Right ventricle myocardium superior (tissue), 1 donor: ENCODE results near the gene ACP1. TPM values are rescaled to one million over a fixed set of nuclear protein-coding genes. Genes with fewer than 3 reads are reported as not detected.
A peak's percentile ranks its signal among the peaks of the same experiment; 100 is the strongest.

ENCODE experiments used
- ATAC-seq: fragments of 200-7000 bp; cut with Tn5 transposase; one replicate; pipeline ENCODE4 v1.9.1; 2020; ENCODE audit warnings: mild to moderate bottlenecking; ENCODE audit not compliant: poor library complexity
- DNase-seq: peaks from one replicate; pipeline ENCODE4 v3.0.0-alpha.2; 2020
- intact Hi-C: fragments of 100-400 bp; cut with DNase I; formaldehyde crosslinking; loops from one replicate; pipeline ENCODE4 v1.11.2; 2022
- long read RNA-seq: library from polyadenylated mRNA; unstranded; transcript quantifications from one replicate; pipeline ENCODE4 v2.0.0, GENCODE V29; 2021
- total RNA-seq: library from RNA; stranded (reverse); fragmentation: NEBNext Ultra II Directional; extraction: Animal tissue kit (Norgen Biotek cat#: 25700); gene quantifications from one replicate; pipeline ENCODE4 v1.2.1, GENCODE V29; 2021
- donor health status: DM: no; HTN: yes; CAD: no; lungs with severe emphysema.

The ACP1 gene
- 68.1 TPM for total RNA-seq
- long read RNA-seq, transcript ACP1-202 (6 exons, 1,552 nt), result minor isoform, 6 of 153 reads
- long read RNA-seq, transcript ACP1-201 (6 exons, 1,549 nt), result major isoform, 126 of 153 reads
- long read RNA-seq, transcript ACP1-209 (7 exons, 577 nt), result minor isoform, 12 of 153 reads
- long read RNA-seq, partial matches to known transcripts, result 1 of 153 reads
- long read RNA-seq, other reads (novel, unspliced or antisense), result 4 of 153 reads

DNA sequence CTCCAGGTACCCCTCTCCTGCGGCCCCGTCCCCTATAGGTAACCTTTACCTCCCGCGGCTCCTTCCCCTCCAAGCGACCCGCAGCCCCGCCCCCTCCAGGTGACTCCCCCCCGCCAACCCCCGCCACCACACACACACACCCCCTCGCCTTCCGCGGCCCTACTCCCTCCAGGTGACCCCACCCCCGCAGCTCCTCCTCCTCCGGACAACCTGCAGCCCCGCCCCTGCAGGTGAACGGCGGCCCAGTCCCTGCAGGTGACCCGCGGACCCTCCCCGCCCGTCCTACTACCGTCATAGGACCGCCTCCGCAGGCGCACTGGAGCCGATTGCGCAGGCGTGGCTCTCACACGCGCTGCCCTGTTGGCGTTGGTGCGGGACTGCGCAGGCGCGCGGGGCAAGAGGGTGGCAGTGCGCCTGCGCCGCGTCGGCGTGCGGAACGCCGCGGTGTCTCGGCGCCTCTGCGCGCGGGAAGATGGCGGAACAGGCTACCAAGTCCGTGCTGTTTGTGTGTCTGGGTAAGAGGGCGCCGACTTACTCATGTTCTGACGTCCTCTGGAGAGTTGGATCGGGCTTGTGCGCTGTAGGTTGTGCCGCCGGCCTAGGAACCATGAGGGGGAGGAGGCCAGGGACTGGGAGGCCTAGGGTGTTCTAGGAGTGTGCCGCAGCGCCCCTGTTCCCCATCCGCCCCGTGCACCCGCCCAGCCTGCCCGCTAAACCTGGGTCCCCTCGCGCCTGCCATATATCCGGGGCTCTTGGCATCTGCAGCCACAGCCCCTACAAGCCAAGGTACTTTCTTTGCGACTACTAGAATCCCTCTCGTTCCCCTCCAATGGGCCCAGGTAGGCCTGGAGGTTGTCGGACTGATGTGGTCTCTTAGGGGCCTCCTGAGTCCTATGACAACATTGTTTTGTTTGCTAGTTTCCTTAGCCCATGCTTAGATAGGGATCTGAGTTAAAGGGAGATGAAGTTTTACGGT is at the start of gene ACP1:
Gene ACP1 (plus strand): TSS at position 455 of the 976 bp plus-strand sequence. CDS start 18 bp downstream, at position 473.
- intact Hi-C loops, result no loop called here
- DNase-seq, result peak; percentile 97
- ATAC-seq, result peak; percentile 99

DNA sequence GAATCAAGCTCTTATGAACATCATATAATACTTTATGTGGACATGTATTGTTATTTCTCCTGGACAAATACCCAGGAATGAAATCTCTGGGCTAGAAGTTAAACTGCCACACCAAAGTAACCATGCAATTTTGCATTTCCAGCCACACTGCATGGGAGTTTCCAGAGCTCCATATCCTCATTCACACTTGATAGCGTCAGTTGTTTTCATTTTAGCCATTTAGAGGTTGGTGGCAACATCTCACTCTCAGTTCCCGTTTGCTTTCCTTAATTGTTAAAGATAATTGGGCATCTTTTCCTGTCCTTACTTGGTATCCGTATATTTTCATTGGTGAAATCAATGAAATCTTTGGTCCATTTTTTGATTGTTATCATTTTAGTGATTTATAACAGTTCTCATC is 48.7 kb upstream of the ACP1 start:
- ATAC-seq (no peak), DNase-seq (no peak)
- intact Hi-C loops, result no loop called here

DNA sequence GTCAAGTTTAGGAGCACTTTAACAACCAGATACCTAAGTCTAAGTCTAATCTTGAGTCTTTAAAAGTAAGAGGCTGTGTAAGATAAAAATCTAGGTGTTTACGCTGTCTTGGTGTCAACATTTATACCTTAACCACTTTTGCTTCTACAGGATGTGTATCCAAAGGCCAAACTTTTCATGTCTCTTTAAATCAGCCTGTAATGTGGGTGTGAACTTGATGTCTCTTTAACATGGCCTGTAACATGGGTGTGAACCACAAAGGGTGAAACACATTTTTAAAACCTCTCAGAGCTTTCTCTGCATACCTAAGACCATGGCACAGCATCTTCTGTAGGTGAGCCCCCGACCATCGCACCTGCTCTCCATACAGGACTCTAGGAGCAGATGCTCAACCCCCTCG is 41.3 kb upstream of the ACP1 start:
- ATAC-seq (no peak), DNase-seq (no peak)
- intact Hi-C loops, result no loop called here

DNA sequence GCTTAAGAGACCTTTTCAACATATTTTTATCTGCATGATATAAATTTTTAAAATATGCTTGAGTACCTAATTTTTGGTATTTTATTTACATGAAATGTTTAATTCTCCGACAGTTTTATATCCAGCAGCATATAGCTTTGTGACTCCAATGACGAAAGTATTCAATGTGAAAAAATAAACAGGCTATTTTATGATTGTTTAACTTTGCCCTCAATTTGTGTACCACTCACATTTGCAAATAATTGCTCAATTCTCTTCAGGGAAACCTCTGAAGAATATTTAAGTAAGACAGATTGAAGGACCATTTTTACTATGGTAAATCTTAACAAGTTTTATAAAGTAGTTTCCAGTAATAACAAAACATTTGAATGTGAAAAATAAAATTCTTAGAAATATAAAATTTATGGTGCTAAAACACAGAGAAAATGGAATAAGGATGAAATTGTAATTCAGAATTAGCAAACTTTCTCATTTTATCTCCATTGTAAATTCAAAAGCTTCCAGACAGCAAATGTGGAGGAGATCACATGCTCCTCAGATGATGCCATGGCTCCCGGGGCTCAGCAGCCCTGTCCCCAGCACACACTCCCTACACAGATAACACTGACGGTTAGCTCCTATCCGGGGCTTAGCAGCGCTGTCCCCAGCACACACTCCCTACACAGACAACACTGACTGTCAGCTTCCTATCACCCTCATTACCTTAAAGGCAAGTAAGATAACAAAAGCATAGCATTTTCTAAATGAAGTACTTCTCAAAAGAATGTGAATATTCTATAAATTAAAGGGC is 40.6 kb upstream of the ACP1 start:
- DNase-seq, result no peak
- no peak for ATAC-seq
- intact Hi-C loops, result no loop called here

DNA sequence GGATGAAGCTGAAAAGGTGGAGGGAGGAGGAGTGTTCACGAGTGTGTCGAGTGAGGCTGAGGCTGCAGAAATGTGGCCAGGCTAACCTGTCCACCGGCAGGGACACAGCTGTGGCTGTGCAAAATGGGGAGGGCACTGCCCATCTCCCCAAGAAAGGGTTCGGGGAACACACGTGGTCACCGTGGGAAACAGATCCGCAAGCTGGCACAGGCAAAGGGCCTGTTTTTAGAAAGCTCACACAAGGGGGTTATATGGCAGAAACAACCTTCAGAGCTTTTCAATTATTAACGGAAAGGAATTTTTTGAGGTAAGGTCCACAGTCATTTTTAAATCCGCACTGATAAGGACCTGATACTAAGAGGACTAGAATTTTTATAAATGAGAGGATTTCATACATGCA is 36.6 kb upstream of the ACP1 start:
- intact Hi-C loops, result no loop called here
- ATAC-seq (no peak), DNase-seq (no peak)

DNA sequence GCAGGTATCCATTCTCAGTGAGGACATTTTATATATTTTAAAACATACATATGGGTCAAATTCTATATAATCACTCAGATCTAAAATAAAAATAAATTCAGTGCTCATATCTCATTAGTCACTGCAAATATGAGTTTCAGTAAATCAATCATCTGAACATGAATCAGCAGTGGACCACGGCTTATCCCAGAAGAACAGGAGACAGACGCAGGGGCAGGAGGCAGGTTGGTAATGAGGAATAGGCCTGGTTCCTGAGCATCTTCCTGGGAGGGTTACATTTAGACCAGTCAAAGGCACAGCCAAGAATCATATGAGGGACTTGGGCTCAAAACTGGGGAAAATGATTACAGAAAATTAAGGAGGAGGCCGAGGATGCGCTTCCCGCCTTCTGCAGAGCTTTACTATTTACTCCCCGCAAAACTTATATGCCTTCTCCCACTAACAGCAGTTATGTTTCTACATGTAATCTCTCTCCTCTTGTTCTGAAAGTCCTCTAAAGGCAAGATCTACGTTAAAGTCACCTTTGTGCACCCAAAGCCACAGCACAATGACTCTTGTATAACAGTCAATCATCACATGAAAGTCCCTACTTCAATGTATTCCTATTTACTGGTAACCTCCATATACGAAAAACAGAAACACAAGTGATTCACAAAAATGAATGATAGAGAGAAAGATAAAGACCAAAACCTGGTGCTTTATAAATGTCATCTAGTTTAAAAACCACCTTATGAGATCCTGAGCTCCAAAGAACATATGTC is 36.0 kb upstream of the ACP1 start:
- DNase-seq (no peak), ATAC-seq (no peak)
- intact Hi-C loops, result no loop called here

DNA sequence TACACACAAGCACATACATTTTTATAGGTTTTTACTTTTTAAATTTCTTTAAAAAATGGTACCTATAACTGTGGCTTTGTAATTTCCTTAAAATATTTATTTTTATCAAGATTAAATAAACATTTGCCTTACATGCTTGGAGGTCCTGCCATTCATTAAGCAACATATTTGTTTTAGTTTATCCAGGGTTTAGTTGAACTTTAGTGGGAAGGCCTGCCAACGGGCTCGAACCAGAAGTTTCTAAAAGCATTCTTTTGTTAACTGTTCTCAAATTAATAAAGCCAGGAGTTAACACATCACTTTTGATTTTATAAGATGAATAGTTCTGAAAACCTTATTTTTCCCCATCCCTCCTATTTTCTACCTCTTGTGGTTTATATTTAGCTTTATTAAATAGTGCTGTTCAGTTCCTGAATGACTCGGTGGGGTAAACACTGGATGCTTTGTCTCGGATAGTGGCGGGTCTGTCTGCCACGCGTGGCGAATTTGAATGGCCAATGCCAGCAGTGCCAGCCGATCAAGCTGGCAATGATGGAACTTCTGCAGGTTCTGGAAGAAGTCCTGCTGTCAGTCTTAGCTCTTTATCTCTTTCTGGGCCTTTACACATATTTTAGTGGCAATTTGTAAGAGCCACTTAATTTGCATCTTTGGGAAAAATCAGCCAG is 33.1 kb upstream of the ACP1 start:
- DNase-seq, result no peak
- intact Hi-C loops, result no loop called here
- no peak for ATAC-seq

DNA sequence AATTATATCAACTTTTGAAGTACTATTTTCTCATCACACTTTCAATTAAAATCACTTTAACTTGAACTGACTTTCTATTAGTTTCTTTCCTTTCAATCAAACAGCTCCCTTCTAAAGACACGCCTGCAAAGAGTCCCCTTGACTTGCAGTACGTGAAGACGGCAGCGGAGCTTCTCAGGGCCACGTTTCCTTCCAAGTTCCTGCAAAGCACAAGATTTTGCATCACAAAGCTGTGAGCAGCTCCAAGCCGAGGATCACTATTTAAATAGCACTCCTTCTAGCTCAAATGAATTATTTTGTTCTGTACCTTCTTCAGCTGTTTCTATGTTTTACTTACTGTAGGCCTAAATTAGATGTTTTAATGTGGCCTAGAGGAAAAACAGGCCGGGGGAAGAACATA is 31.7 kb upstream of the ACP1 start:
- no peak for DNase-seq
- no peak for ATAC-seq
- intact Hi-C loops, result no loop called here

DNA sequence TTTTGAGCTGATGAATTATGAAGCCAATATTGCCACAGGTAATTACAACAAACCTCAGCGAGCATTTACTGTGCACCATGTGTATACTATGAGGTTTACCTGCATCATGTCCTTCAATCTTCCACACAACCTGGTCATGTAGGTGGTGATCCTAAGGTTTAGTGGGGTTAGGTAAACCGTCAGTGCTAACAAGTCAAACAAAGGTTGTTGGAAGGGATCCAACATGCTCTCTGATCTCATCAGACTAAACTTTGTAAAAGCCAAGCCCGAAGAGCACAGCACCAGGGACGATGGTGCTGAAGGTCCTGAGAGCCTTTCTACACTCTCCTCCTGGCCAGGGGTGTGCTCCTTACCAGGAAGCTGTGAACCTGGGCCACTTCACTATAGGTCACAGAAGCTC is 30.3 kb upstream of the ACP1 start:
- intact Hi-C loops, result no loop called here
- no peak for ATAC-seq
- no peak for DNase-seq

DNA sequence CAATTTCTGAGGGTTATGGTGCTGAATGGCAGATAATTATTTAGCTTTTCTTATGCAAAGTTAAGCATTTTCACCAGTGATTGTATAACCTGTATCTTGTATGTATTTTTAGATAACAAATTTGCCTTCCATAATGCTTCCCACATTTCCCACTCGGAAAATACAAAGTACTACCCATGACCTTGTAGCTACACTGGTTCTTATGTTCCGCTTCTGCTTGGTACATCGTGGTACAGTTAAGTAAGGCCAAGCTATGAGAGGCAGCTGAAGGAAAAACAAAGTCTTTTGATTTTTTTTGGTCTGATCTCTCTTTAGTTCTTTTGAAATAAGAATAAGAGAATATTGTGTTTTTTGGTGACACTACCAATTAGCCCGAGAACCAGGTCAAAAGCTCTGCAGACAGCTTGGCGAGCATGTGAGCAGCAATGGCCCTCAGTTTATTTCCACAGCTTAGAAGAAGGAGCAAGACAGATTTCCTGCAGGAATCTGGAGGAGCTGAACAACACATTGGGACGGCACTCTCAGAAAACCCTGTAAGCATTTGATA is 27.7 kb upstream of the ACP1 start:
- DNase-seq, result no peak
- intact Hi-C loops, result no loop called here
- ATAC-seq, result no peak

DNA sequence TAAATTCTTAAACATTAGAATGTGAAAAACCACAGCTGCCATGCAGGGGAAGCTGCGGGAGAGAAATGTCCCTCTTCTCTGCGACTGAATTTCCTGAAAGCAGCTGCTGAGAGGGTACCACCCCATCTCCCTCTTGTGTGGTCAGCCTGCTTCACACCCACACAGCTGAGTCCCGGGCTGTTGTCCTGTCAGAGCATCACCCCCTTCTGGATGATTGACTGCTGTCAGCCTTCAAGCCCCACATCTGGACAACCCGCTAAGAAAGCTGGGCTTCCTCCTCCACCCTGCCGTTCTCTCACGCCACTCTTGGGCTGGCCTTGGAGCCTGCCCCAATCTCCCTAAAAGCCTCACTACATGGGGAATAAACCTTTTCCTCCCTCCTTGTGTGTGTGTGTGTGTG is 26.9 kb upstream of the ACP1 start:
- no peak for ATAC-seq

DNA sequence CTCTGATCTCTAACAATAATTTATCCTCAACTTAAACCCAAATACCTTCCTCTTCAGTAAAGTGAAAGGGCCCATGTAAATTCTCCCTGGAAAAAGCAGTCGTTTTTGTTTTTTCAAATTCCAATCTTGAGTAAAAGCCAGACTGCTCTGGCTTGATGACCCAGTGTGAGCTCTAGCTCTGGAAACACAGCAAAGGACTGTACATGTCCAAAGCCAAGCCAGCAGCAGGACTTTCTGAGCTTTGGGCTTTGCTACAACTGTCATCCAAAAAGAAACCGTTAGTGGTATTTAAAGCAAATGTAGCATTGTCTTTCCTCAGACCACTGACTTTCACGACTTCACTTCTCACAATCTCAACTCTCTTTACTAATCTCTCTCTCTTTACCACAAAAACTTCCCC is 26.3 kb upstream of the ACP1 start:
- no peak for DNase-seq
- intact Hi-C loops, result no loop called here
- no peak for ATAC-seq

More for the DNA sequence above, 26.9 kb upstream of the ACP1 start:
- no peak for DNase-seq
- intact Hi-C loops, result no loop called here

DNA sequence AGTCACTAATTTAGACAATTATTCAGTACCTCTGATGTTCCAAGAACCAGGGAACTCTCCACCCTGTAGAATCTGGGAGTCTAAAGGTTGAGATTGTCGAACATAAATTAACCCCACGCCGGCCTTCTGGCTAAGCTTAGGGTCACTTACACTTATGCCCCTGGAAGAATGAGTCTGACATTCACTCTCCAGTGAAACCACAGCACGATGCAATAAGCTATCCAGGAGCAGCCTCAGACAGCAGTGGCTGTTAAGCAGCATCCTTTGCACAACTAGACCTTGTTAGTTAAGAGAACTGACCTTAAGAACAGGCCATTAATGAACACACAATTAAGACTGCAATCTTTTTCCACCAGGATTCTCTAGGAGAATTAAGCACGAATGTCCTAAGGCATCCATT is 25.9 kb upstream of the ACP1 start:
- no peak for DNase-seq
- ATAC-seq, result no peak
- intact Hi-C loops, result no loop called here

DNA sequence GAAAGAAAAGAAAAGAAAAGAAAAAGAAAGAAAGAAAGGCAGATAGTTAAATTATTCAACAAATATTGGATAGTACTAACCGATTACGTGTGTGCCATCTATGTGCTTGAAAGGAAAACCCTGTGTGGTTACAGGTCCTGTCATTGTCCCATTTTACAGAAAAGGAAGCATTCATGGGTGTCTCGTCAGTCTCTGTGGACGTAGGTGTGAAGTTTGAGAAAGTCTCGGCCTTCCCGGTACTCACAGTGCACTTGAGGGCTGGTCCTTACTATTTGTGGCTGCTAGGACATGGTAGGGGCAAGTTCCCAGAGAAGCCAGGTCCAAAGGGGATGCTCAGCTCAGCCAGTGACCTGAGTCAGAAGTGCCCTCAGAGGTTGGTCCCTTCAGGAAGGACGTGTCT is 20.2 kb upstream of the ACP1 start:
- intact Hi-C loops, result no loop called here
- ATAC-seq (no peak), DNase-seq (no peak)

DNA sequence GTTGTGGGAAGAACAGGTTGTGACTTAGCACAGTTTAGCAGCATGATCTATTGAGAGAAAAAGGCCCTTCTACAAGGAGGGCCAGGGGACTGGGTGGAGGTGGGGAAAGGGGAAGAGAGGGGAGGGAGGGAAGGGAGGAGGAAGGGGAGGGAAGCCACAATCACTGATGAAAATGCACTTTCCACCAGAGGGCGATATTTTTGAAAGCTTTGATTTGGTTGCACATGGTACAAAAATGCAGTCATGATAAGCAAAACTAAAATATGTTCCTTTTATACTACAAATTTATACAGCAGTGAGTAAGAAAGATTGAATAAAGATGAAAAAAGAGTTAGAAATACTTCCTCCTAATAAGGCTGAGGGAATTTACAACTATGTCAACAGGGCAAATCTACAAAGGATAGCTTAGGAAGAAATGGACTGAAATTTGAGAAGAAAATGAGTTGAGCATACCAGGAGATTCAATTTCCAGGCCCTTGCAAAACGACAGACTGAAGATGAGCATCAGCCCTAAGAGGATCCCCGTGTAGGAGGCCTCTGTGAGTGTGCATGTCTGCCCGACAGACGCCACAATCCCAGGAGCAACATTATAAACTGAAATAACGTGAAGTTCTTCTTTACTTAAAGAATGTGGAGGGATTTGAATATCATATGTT is 18.1 kb upstream of the ACP1 start:
- intact Hi-C loops, result no loop called here
- no peak for DNase-seq
- ATAC-seq, result no peak

DNA sequence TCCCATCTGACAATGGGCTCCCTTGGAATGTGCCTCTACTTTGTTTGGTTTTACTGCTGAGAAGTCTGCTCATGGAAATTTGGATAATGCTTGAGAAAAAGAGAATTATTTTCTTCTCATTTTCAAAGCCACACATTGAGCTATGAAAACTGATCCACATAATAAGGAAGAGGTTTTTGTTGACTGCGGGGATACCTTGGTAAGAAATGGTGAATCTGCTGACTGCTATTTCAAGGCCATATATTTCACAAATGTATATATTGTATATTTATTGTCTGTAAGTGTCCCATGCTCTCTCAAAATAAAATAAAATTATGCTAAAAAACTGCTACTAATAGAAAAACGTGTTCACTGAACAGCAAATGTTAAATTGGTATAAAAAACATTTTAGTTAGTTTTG is 16.0 kb upstream of the ACP1 start:
- no peak for DNase-seq
- intact Hi-C loops, result no loop called here
- ATAC-seq, result no peak

DNA sequence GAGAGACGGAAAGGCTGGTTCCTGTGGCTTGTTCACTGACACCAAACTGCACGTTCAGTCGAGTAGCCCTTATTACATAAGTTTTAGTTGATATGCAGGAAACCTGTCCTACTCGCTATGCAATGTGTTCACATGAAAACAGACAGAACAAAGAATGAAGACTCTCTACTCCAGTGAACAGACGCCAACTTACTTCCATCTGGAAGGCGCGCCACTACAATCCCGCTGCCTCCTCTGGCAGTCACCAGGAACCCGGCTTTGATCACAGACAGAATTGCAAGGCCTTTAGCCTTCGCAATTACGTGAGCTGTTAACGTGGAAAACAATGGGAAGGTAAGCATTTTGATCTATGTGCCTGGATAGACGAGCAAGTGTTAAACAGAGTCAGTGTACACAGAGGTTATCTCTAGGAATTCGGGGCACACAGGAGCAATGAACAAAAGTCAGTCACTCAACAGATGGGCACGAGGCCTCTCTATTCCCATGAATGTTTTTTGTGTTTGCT is 15.2 kb upstream of the ACP1 start:
- no peak for ATAC-seq
- intact Hi-C loops, result no loop called here
- no peak for DNase-seq
